ENCODE data around the gene TBC1D16.

TBC1D16 gene

GRCh38 chr17:79938336-79939093 lies 97.2 kb downstream of the TBC1D16 start:
- DNase-seq (ENCODE audit: low spot score) = no peak

- no peak for DNase-seq (ENCODE audit: low spot score)
Observed at GRCh38 chr17:79937391-79938335, 98.0 kb downstream of the TBC1D16 start.

- DNase-seq (ENCODE audit: low spot score) = no peak
Observed at GRCh38 chr17:79936641-79937381, 98.9 kb downstream of the TBC1D16 start.

GRCh38 chr17:79936050-79936449 lies 99.6 kb downstream of the TBC1D16 start:
- no peak for DNase-seq (ENCODE audit: low spot score)

- DNase-seq (ENCODE audit: low spot score) = no peak
Observed at GRCh38 chr17:79935197-79935885, 100.3 kb downstream of the TBC1D16 start.

- DNase-seq (ENCODE audit: low spot score) = no peak
Observed at GRCh38 chr17:79934653-79934970, 101.1 kb downstream of the TBC1D16 start.

- no peak for DNase-seq (ENCODE audit: low spot score)
Observed at GRCh38 chr17:79933863-79934652, 101.6 kb downstream of the TBC1D16 start.

- DNase-seq (ENCODE audit: low spot score) = no peak
Observed at GRCh38 chr17:79932451-79933306, 103.0 kb downstream of the TBC1D16 start.

- DNase-seq (ENCODE audit: low spot score) = no peak
Observed at GRCh38 chr17:79931817-79932309, 103.8 kb downstream of the TBC1D16 start.

- peak; percentile 61 for DNase-seq (ENCODE audit: low spot score)
Observed at GRCh38 chr17:79930877-79931816, 104.5 kb downstream of the TBC1D16 start.

- peak; percentile 35 for DNase-seq (ENCODE audit: low spot score)
Observed at GRCh38 chr17:79930062-79930876, 105.4 kb downstream of the TBC1D16 start.

GRCh38 chr17:79929257-79930061 lies 106.2 kb downstream of the TBC1D16 start:
- DNase-seq (ENCODE audit: low spot score) = no peak

- no peak for DNase-seq (ENCODE audit: low spot score)
Observed at GRCh38 chr17:79928502-79929256, 107.0 kb downstream of the TBC1D16 start.

GRCh38 chr17:79927688-79928501 lies 107.8 kb downstream of the TBC1D16 start:
- no peak for DNase-seq (ENCODE audit: low spot score)

GRCh38 chr17:79927136-79927661 lies 108.5 kb downstream of the TBC1D16 start:
- DNase-seq (ENCODE audit: low spot score) = no peak

Data from GM03348 (cell line).